ENCODE measurements around the gene SMCHD1.
A peak's percentile ranks its signal among the peaks of the same experiment; 100 is the strongest.
"Not testable (repeated sequence)": the region's sequence is repeated elsewhere in the genome, so short reads cannot be mapped to it uniquely, and the experiment has no call there.

The SMCHD1 gene

DNA sequence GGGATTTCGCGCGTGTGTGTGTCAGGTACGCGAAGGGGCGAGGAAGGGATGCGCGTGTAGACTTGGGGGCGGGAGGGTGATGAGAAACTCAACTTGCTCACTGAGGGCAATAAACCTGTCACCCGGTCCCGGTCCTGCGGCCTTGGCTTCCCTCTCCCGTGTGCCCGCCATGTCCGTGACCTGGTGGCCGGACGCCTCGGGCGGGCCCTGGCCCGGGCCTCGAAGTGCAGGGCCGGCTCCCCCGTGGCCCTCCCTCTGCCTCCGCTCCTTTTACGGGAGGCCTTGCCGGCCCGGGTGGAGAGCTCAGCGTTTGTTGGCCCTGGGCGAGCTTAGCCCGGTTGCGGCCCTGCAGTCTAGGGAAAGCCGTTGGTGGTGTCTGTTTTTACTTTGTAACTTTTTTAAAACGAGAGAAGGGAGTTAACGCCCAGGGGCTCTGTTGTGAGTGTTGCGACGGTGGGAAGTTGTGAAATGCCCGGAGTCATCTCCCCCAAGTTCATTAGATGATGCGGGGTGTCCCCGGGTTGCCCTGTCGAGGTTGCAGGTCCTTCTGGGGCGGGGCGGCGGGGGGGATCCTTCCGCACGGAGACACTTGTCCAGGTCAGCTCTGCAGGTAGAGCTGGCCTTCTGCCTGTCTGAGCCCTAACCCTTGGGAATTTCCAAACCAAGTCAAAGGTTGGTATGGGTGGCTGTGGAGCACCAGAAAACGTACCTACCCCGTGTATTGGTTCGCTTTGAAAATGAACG, 883 bp downstream of the SMCHD1 start:
- Histone ChIP-seq H3K36me3 (ENCODE audit: control insufficient read depth in 4 of 4, insufficient read depth in 4 of 4, low read length in 3 of 4) (peaks cover 0 to 4% (median 0%) of the 10 kb centered on the region in 4 experiments), H3K27me3 (replicated peaks in 2 of 5; ENCODE audit: control insufficient read depth in 4 of 5, insufficient read depth in 5 of 5, low read length in 4 of 5) (no peaks in the 10 kb centered on the region), H3K27ac (ENCODE audit: insufficient read depth in 1 of 2, low read depth in 1 of 2, low read length in 2 of 2, poor library complexity in 1 of 2, severe bottlenecking in 2 of 2) (peak overlapping the region; percentile 90 to 95), H3K9me3 (ENCODE audit: control extremely low read depth in 1 of 5, control insufficient read depth in 4 of 5, insufficient read depth in 2 of 5, low read depth in 1 of 5, low read length in 4 of 5) (no peaks in the 10 kb centered on the region), H3K4me1 (ENCODE audit: control extremely low read depth in 1 of 4, control insufficient read depth in 4 of 4, insufficient read depth in 4 of 4, low read length in 3 of 4) (peaks cover 12 to 43% (median 30%) of the 10 kb centered on the region in 4 experiments), H3K4me3 (ENCODE audit: control insufficient read depth in 1 of 7, extremely low read depth in 1 of 7, insufficient read depth in 4 of 7, low read depth in 2 of 7, low read length in 6 of 7) (peak overlapping the region; percentile 87 to 98 (median 92))
- WGBS (ENCODE audit: insufficient coverage) = under 1% methylated on average over 29 of the region's 49 CpGs
- POLR2A ChIA-PET = interaction anchor here (0.7 to 1.9 kb wide), 11 partner anchors 12 to 85 kb away, joined by 3 to 7 read pairs (median 3); partner anchors contain the start of genes METTL4 and NDC80
- DNase-seq = peak; percentile 22 to 66 (median 52)
- CTCF ChIA-PET = interaction anchor here (0.6 to 2.3 kb wide), 11 partner anchors 10 to 81 kb away, joined by 3 to 8 read pairs (median 4); no protein-coding TSS in a partner anchor

DNA sequence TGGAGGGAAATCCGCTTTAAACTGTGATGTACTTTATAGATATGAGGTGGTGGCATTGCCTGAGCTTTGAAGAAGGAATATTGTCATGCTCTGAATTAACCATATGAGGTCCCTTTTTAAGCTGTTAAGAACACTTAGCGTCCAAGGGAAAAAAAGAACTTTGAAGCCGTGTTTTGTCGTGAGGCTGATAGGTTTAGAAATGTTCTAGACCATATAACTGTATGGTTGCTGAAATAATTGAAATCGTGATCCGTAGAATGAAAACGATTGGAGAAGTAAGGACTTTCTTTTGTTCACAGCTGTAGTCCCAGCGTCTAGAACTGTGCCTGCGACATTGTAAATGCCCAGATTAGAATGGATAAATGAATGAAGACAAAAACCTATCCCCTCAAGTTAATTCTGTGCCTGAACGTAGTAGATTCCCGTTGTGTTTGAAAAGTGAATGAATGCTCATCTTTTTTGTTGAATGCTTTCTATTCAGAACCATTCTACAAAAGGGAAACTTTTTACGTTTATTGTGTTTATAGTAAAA, 1.5 kb downstream of the SMCHD1 start:
- Histone ChIP-seq H3K27me3 (replicated peaks in 2 of 5; ENCODE audit: control insufficient read depth in 4 of 5, insufficient read depth in 5 of 5, low read length in 4 of 5) (no peaks in the 10 kb centered on the region), H3K9me3 (ENCODE audit: control extremely low read depth in 1 of 5, control insufficient read depth in 4 of 5, insufficient read depth in 2 of 5, low read depth in 1 of 5, low read length in 4 of 5) (no peaks in the 10 kb centered on the region), H3K36me3 (ENCODE audit: control insufficient read depth in 4 of 4, insufficient read depth in 4 of 4, low read length in 3 of 4) (peaks cover 0 to 4% (median 0%) of the 10 kb centered on the region in 4 experiments), H3K27ac (ENCODE audit: insufficient read depth in 1 of 2, low read depth in 1 of 2, low read length in 2 of 2, poor library complexity in 1 of 2, severe bottlenecking in 2 of 2) (peak overlapping the region; percentile 90 to 95), H3K4me3 (ENCODE audit: control insufficient read depth in 1 of 7, extremely low read depth in 1 of 7, insufficient read depth in 4 of 7, low read depth in 2 of 7, low read length in 6 of 7) (peak overlapping the region; percentile 87 to 98 (median 92)), H3K4me1 (ENCODE audit: control extremely low read depth in 1 of 4, control insufficient read depth in 4 of 4, insufficient read depth in 4 of 4, low read length in 3 of 4) (peaks cover 12 to 43% (median 30%) of the 10 kb centered on the region in 4 experiments)
- ChIA-PET CTCF (interaction anchor here (0.7 to 2.3 kb wide), 8 partner anchors 9 to 82 kb away, joined by 3 to 8 read pairs (median 4); no protein-coding TSS in a partner anchor), POLR2A (interaction anchor here (1.2 to 1.9 kb wide), 3 partner anchors 11 to 20 kb away, joined by 3 to 7 read pairs (median 5); no protein-coding TSS in a partner anchor)
- 2% methylated on average over 9 of the region's 12 CpGs for WGBS (ENCODE audit: insufficient coverage)
- DNase-seq = peak; percentile 18 to 45 (median 34)

DNA sequence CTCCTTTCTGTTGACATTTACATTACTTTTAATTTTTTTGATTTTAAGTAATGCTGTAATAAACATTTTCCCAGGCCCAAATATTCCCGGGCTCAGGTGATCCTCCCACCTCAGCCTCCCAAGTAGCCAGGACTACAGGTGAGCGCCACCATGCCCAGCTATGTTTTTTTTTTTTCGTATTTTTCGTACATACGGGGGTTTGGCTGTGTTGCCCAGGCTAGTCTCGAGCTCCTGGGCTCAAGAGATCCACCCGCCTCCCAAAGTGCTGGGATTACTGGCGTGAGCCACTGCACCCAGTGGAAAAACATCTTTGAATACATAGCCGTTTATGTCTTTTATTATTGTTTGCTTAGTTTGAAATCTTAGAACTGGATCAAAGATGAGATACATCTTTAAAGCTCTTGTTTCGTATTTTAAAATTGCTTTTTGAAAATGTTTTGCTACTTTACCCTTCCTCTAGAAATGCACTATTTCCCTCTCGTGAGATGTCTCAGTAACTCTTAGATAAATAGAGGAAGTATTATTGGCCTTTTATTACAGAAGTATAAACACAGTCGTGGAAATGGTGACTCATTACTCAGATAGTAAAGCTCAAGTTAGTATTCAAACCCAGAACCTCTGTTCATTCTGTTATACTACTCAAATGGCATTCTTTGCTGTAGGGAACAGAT, 2.4 kb downstream of the SMCHD1 start:
- 97% methylated on average over 7 of the region's 12 CpGs for WGBS (ENCODE audit: insufficient coverage)
- H3K27ac ChIP-seq (ENCODE audit: insufficient read depth in 1 of 2, low read depth in 1 of 2, low read length in 2 of 2, poor library complexity in 1 of 2, severe bottlenecking in 2 of 2) = peak overlapping the region; percentile 90 to 95
- peaks cover 12 to 43% (median 29%) of the 10 kb centered on the region in 4 experiments for H3K4me1 ChIP-seq (ENCODE audit: control extremely low read depth in 1 of 4, control insufficient read depth in 4 of 4, insufficient read depth in 4 of 4, low read length in 3 of 4)
- H3K9me3 ChIP-seq (ENCODE audit: control extremely low read depth in 1 of 5, control insufficient read depth in 4 of 5, insufficient read depth in 2 of 5, low read depth in 1 of 5, low read length in 4 of 5) = no peaks in the 10 kb centered on the region
- peaks cover 0 to 4% (median 0%) of the 10 kb centered on the region in 4 experiments for H3K36me3 ChIP-seq (ENCODE audit: control insufficient read depth in 4 of 4, insufficient read depth in 4 of 4, low read length in 3 of 4)
- CTCF ChIA-PET = interaction anchor here (1.0 to 1.7 kb wide), 4 partner anchors 11 to 52 kb away, joined by 3 to 4 read pairs (median 4); no protein-coding TSS in a partner anchor
- DNase-seq = peak; percentile 78 to 95 (median 92)
- H3K4me3 ChIP-seq (ENCODE audit: control insufficient read depth in 1 of 7, extremely low read depth in 1 of 7, insufficient read depth in 4 of 7, low read depth in 2 of 7, low read length in 6 of 7) = peak overlapping the region in 6 of 7 experiments; percentile 87 to 98 (median 92)
- H3K27me3 ChIP-seq (replicated peaks in 2 of 5; ENCODE audit: control insufficient read depth in 4 of 5, insufficient read depth in 5 of 5, low read length in 4 of 5) = no peaks in the 10 kb centered on the region
- POLR2A ChIA-PET = no interaction called here

DNA sequence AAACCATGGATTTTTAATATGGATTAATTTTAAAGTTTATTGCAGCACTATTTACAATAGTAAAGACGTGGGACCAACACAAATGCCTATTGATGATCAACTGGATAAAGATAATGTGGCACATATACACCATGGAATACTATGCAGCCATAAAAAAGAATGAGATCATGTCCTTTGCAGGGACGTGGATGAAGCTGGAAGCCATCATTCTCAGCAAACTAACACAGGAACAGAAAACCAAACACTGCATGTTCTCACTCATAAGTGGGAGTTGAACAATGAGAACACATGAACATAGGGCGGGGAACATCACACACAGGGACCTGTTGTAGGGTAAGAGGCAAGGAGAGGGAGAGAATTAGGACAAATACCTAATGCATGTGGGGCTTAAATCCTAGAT, 5.3 kb downstream of the SMCHD1 start:
- H3K27ac ChIP-seq (ENCODE audit: insufficient read depth in 1 of 2, low read depth in 1 of 2, low read length in 2 of 2, poor library complexity in 1 of 2, severe bottlenecking in 2 of 2); DNase-seq; H3K4me3 ChIP-seq (ENCODE audit: control insufficient read depth in 1 of 7, extremely low read depth in 1 of 7, insufficient read depth in 4 of 7, low read depth in 2 of 7, low read length in 6 of 7); H3K9me3 ChIP-seq (ENCODE audit: control extremely low read depth in 1 of 5, control insufficient read depth in 4 of 5, insufficient read depth in 2 of 5, low read depth in 1 of 5, low read length in 4 of 5); CTCF ChIA-PET; H3K27me3 ChIP-seq (replicated peaks in 2 of 5; ENCODE audit: control insufficient read depth in 4 of 5, insufficient read depth in 5 of 5, low read length in 4 of 5); POLR2A ChIA-PET; H3K36me3 ChIP-seq (ENCODE audit: control insufficient read depth in 4 of 4, insufficient read depth in 4 of 4, low read length in 3 of 4): not testable (repeated sequence)
- peaks cover 8 to 24% (median 15%) of the 10 kb centered on the region in 4 experiments for H3K4me1 ChIP-seq (ENCODE audit: control extremely low read depth in 1 of 4, control insufficient read depth in 4 of 4, insufficient read depth in 4 of 4, low read length in 3 of 4)
- 100% methylated on average over 1 of the region's 3 CpGs for WGBS (ENCODE audit: insufficient coverage)

DNA sequence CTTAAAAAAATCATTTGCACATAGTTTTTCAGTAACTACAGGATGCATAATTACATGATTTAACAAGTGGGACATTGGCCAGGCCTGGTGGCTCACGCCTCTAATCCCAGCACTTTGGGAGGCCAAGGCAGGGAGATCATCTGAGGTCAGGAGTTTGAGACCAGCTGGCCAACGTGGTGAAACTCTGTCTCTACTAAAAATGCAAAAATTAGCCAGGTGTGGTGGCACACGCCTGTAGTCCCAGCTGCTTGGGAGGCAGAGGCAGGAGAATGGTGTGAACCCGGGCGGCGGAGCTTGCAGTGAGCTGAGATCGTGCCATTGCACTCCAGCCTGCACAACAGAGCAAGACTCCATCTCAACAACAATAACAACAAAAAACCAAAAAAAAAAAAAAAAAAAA, 6.8 kb downstream of the SMCHD1 start:
- peaks cover 8 to 19% (median 13%) of the 10 kb centered on the region in 4 experiments for H3K4me1 ChIP-seq (ENCODE audit: control extremely low read depth in 1 of 4, control insufficient read depth in 4 of 4, insufficient read depth in 4 of 4, low read length in 3 of 4)
- 100% methylated on average over 2 of the region's 7 CpGs for WGBS (ENCODE audit: insufficient coverage)
- POLR2A ChIA-PET; H3K4me3 ChIP-seq (ENCODE audit: control insufficient read depth in 1 of 7, extremely low read depth in 1 of 7, insufficient read depth in 4 of 7, low read depth in 2 of 7, low read length in 6 of 7); H3K9me3 ChIP-seq (ENCODE audit: control extremely low read depth in 1 of 5, control insufficient read depth in 4 of 5, insufficient read depth in 2 of 5, low read depth in 1 of 5, low read length in 4 of 5); H3K27me3 ChIP-seq (replicated peaks in 2 of 5; ENCODE audit: control insufficient read depth in 4 of 5, insufficient read depth in 5 of 5, low read length in 4 of 5); DNase-seq; CTCF ChIA-PET; H3K27ac ChIP-seq (ENCODE audit: insufficient read depth in 1 of 2, low read depth in 1 of 2, low read length in 2 of 2, poor library complexity in 1 of 2, severe bottlenecking in 2 of 2): not testable (repeated sequence)
- peaks cover 3 to 12% (median 7%) of the 10 kb centered on the region in 4 experiments for H3K36me3 ChIP-seq (ENCODE audit: control insufficient read depth in 4 of 4, insufficient read depth in 4 of 4, low read length in 3 of 4)

DNA sequence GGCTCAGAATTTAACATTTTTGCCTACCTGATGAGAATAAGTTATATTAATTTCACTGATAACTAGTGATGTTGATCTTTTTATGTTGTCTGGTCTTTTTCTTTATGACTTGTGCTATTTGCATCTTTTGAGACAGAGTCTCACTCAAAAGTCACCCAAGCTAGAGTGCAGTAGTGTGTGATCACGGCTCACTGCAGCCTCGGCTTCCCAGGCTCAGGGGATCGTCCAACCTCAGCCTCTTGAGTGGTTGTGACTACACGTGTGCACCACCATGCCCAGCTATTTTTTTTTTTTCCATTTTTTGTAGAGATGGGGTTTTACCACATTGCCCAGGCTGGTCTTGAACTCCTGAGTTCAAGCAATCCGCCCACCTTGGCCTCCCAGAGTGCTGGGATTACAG, 7.5 kb downstream of the SMCHD1 start:
- peaks cover 3 to 16% (median 10%) of the 10 kb centered on the region in 4 experiments for H3K36me3 ChIP-seq (ENCODE audit: control insufficient read depth in 4 of 4, insufficient read depth in 4 of 4, low read length in 3 of 4)

More for the DNA sequence above, 7.5 kb downstream of the SMCHD1 start:
- ChIA-PET POLR2A (interaction anchor here (0.7 kb wide), 1 partner anchor 54 kb away, joined by 3 read pairs; no protein-coding TSS in a partner anchor), CTCF (no interaction called here)
- Histone ChIP-seq H3K27ac (ENCODE audit: insufficient read depth in 1 of 2, low read depth in 1 of 2, low read length in 2 of 2, poor library complexity in 1 of 2, severe bottlenecking in 2 of 2) (no peak overlapping the region), H3K4me3 (ENCODE audit: control insufficient read depth in 1 of 7, extremely low read depth in 1 of 7, insufficient read depth in 4 of 7, low read depth in 2 of 7, low read length in 6 of 7) (no peak overlapping the region), H3K9me3 (ENCODE audit: control extremely low read depth in 1 of 5, control insufficient read depth in 4 of 5, insufficient read depth in 2 of 5, low read depth in 1 of 5, low read length in 4 of 5) (no peaks in the 10 kb centered on the region), H3K4me1 (ENCODE audit: control extremely low read depth in 1 of 4, control insufficient read depth in 4 of 4, insufficient read depth in 4 of 4, low read length in 3 of 4) (peaks cover 4 to 12% (median 6%) of the 10 kb centered on the region in 4 experiments), H3K27me3 (replicated peaks in 2 of 5; ENCODE audit: control insufficient read depth in 4 of 5, insufficient read depth in 5 of 5, low read length in 4 of 5) (no peaks in the 10 kb centered on the region)
- WGBS (ENCODE audit: insufficient coverage) = 100% methylated on average over 3 of the region's 5 CpGs
- DNase-seq = no peak
